ENCODE measurements around the gene SYNJ1. TPM values are rescaled to one million over a fixed set of nuclear protein-coding genes. Genes with fewer than 3 reads are reported as not detected.

SYNJ1 gene
- total RNA-seq, 1 experiment from 2014 or later: 10.5 TPM

DNA sequence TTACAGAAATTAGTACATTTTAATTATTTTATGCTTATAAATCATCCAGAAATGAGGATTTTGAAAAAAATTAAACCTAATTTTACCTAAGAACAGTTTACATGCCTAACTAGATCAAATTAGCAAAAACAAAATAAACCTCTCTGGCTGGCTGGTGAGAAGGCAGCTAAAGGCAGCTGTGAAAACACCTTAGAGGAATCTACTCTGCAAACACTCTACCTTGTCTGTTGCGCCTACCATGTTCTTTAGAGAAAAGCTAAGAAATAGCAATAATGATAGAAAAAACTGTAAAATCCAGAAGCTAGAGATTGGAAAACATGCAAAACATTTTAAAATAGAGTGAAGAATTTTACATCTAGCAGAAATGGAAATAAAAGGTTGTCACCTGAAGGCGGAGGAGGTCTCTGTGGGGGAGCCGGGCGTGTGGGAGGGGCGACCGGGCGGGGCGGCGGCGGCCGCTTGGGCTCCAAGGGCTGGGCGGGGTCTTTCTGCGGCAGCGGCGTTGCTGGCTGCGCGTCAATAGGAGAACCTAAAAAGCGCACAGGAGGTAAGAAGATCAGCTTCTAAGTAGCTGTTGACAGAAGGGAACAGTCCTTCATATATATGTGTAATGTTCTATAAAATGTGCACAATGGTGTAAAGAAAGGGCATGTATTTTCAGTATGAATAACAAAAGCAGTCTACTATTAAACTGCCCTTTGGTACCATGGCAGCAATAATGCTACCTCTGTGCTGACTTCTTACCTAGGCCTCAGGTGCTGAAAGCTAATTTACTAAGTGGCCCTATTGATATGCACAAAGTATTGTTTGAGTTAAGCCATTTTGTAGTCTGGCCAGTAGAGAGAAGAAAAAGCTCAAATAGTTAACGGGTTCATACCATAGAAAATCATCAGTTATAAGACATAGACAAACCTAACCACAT is 82.3 kb downstream of the SYNJ1 start:
- Histone ChIP-seq H3K4me3 (ENCODE audit: low read depth in 2 of 2, low read length in 2 of 2) (no peak overlapping the region), H3K27ac (ENCODE audit: low read length) (no peak overlapping the region), H3K9me3 (ENCODE audit: control insufficient read depth, insufficient read depth, low read depth, low read length) (no peaks in the 10 kb centered on the region), H3K27me3 (ENCODE audit: control insufficient read depth, insufficient read depth, low read length) (no peaks in the 10 kb centered on the region), H3K4me1 (ENCODE audit: control insufficient read depth, insufficient read depth, low read length) (no peaks in the 10 kb centered on the region), H3K36me3 (ENCODE audit: control insufficient read depth, insufficient read depth, low read length) (no peaks in the 10 kb centered on the region; the same call in 1 of the 2 replicates)
- ChIA-PET POLR2A (no interaction called here), CTCF (no interaction called here)
- BruUV-seq (replicated peaks): no TSS peak
- intact Hi-C loops (cut with micrococcal nuclease; ENCODE audit: unreplicated experiment): no loop called here
- no peak for TF ChIP-seq REST (IDR thresholded peaks at IDR 0.05; ENCODE audit: insufficient read depth in 1 of 2, low read depth in 2 of 2, low read length in 1 of 2)
- TF ChIP-seq TCF7L2 (IDR thresholded peaks at IDR 0.05; ENCODE audit: low read depth, low read length): no peak
- no peak for TF ChIP-seq POLR2AphosphoS5 (IDR thresholded peaks at IDR 0.05; ENCODE audit: low read depth, low read length)
- no peak for TF ChIP-seq SIN3A (IDR thresholded peaks at IDR 0.05; ENCODE audit: borderline replicate concordance, insufficient read depth, low read depth, low read length)
- TF ChIP-seq, protein P1, sequence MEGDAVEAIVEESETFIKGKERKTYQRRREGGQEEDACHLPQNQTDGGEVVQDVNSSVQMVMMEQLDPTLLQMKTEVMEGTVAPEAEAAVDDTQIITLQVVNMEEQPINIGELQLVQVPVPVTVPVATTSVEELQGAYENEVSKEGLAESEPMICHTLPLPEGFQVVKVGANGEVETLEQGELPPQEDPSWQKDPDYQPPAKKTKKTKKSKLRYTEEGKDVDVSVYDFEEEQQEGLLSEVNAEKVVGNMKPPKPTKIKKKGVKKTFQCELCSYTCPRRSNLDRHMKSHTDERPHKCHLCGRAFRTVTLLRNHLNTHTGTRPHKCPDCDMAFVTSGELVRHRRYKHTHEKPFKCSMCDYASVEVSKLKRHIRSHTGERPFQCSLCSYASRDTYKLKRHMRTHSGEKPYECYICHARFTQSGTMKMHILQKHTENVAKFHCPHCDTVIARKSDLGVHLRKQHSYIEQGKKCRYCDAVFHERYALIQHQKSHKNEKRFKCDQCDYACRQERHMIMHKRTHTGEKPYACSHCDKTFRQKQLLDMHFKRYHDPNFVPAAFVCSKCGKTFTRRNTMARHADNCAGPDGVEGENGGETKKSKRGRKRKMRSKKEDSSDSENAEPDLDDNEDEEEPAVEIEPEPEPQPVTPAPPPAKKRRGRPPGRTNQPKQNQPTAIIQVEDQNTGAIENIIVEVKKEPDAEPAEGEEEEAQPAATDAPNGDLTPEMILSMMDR (IDR thresholded peaks at IDR 0.05): no peak
- DNase-seq (ENCODE audit: low read depth, low spot score) (no peak), ATAC-seq (no peak)
- in situ Hi-C loops (cut with HindIII; ENCODE audit: low pct_unique_long_range_greater_than_20kb, low sequenced_read_pairs): no loop called here

DNA sequence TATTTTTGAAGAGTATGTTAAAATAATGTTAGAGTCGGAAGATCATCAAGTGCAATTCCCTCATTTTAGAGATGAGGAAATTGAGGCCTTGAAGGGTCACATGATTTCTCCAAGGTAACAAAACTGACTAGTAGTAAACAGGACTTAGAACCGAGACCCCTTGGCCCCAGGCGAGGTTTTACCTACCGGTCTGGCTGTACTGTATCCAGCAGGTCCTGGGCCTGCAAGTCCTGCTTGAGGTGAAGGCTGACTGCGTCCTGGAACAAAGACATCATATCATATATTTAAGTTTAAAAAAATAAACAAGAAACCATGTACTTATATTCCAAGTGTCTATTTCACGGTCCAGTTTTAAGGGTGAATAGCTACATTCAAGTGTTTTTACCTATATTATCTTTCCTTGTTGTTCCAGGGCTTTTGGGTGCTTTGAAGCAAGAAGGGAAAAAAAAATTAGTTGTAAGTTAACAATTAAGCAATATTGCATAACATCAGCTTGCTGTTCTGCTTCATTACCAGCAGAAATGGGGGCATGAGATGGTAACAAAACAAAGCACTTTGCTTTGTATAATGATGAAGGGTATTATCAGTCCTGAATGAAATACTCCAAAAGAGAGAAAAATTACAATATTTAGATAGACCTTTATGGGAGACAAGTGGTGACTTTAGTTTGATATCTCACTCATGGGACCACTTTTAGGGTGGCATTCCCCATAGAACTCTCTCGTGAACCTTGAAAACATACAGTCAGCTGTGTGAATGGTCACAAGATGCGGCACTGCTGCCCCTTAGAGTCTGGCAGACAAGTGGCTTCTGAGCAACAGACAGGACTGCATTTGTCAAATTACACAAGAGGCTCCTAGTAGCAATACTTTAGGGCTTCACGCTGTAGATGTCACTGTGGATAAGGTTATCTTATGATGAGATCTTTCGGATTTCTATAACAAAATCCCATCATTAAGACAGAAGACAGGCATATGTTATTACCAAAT is 85.8 kb downstream of the SYNJ1 start:
- POLR2A ChIA-PET: no interaction called here
- Histone ChIP-seq H3K27ac (ENCODE audit: low read length) (no peak overlapping the region), H3K4me3 (ENCODE audit: low read depth in 2 of 2, low read length in 2 of 2) (no peak overlapping the region), H3K4me1 (ENCODE audit: control insufficient read depth, insufficient read depth, low read length) (no peaks in the 10 kb centered on the region), H3K27me3 (ENCODE audit: control insufficient read depth, insufficient read depth, low read length) (no peaks in the 10 kb centered on the region), H3K36me3 (ENCODE audit: control insufficient read depth, insufficient read depth, low read length) (no peaks in the 10 kb centered on the region; the same call in 1 of the 2 replicates), H3K9me3 (ENCODE audit: control insufficient read depth, insufficient read depth, low read depth, low read length) (no peaks in the 10 kb centered on the region)
- ATAC-seq (no peak), DNase-seq (ENCODE audit: low read depth, low spot score) (no peak)
- no TSS peak for BruUV-seq (replicated peaks)
- CTCF ChIA-PET: interaction anchor here (0.7 kb wide), 1 partner anchor 129 kb away, joined by 3 read pairs; no protein-coding TSS in a partner anchor
- TF ChIP-seq SIN3A (IDR thresholded peaks at IDR 0.05; ENCODE audit: borderline replicate concordance, insufficient read depth, low read depth, low read length) (no peak), POLR2AphosphoS5 (IDR thresholded peaks at IDR 0.05; ENCODE audit: low read depth, low read length) (no peak), TCF7L2 (IDR thresholded peaks at IDR 0.05; ENCODE audit: low read depth, low read length) (no peak), REST (IDR thresholded peaks at IDR 0.05; ENCODE audit: insufficient read depth in 1 of 2, low read depth in 2 of 2, low read length in 1 of 2) (no peak)
- TF ChIP-seq, protein P1 (IDR thresholded peaks at IDR 0.05): no peak
- intact Hi-C loops (cut with micrococcal nuclease; ENCODE audit: unreplicated experiment): no loop called here
- in situ Hi-C loops (cut with HindIII; ENCODE audit: low pct_unique_long_range_greater_than_20kb, low sequenced_read_pairs): no loop called here
